ENCODE measurements around the gene CBX2.

- no peak for TF ChIP-seq EZH2 (IDR thresholded peaks at IDR 0.05)
- no peak; the same call in 1 of the 2 replicates for TF ChIP-seq POLR2AphosphoS5 (IDR thresholded peaks at IDR 0.05; ENCODE audit: borderline replicate concordance, low read depth, low read length)
Measured at GRCh38 chr17:79810130-79811010, 32.4 kb downstream of the CBX2 start.
